ENCODE data around the gene FOXP1. TPM values are rescaled to one million over a fixed set of nuclear protein-coding genes. Genes with fewer than 3 reads are reported as not detected.

Gene FOXP1
- total RNA-seq, 2 experiments from 2014 or later: 493 to 508 TPM

DNA sequence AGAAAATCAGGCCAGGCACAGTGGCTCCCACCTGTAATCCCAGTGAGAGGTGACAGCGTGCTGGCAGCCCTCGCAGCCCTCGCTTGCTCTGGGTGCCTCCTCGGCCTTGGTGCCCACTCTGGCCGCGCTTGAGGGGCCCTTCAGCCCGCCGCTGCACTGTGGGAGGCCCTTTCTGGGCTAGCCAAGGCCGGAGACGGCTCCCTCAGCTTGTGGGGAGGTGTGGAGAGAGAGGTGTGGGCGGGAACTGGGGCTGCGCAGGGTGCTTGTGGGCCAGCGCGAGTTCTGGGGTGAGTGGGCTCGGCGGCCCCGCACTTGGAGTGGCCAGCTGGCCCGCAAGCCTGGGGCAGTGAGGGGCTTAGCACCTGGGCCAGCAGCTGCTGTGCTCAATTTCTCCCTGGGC lies 252.6 kb downstream of the FOXP1 start:
- Histone ChIP-seq H3K4me3 (ENCODE audit: low read length) (no peak overlapping the region), H3K27me3 (ENCODE audit: control insufficient read depth in 1 of 2, insufficient read depth in 2 of 2, low read length in 2 of 2) (no peaks in the 10 kb centered on the region), H3K4me1 (ENCODE audit: insufficient read depth, low read length) (no peaks in the 10 kb centered on the region), H3K36me3 (ENCODE audit: insufficient read depth, low read length) (peaks cover 28% of the 10 kb centered on the region), H3K9me3 (ENCODE audit: control insufficient read depth in 1 of 2, insufficient read depth in 1 of 2, low read length in 2 of 2) (peaks cover 0 to 9% of the 10 kb centered on the region in 2 experiments), H3K27ac (ENCODE audit: low read depth in 1 of 2, low read length in 2 of 2) (no peak overlapping the region)
- Mint-ChIP-seq H3K4me1 (ENCODE audit: low read depth) (peaks cover 47% of the 10 kb centered on the region), H3K4me3 (no peak overlapping the region), H3K27me3 (no peaks in the 10 kb centered on the region), H3K9me3 (no peaks in the 10 kb centered on the region), H3K36me3 (ENCODE audit: low read depth) (peaks cover 86% of the 10 kb centered on the region), H3K27ac (no peak overlapping the region)
- CTCF ChIA-PET: no interaction called here
- no peak for TF ChIP-seq CTCF (IDR thresholded peaks at IDR 0.05)
- no peak for ATAC-seq (ENCODE audit: poor library complexity)
- no peak for DNase-seq
- POLR2A ChIA-PET: no interaction called here
- intact Hi-C loops (cut with DNase I, micrococcal nuclease): no loop called here

DNA sequence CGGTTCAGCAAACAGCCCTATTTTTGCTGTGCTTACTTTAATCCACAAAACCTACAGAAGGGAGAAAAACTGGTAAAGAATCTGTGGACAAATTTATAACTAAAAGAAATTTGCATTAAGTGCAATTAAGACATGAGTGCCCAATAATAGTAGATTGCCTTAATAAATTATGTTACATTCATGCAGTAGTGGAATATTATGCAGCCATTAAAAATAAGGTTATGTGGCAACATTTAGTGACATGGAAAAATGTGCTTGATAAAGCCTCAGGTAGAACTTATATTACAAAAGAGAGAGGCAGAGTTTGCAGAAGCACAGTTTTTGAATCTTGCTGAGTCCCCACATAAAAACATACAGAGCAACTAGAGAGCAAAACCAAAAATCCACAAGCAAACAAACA lies 253.0 kb downstream of the FOXP1 start:
- peaks cover 0 to 9% of the 10 kb centered on the region in 2 experiments for H3K9me3 ChIP-seq (ENCODE audit: control insufficient read depth in 1 of 2, insufficient read depth in 1 of 2, low read length in 2 of 2)
- no peak overlapping the region for H3K27ac ChIP-seq (ENCODE audit: low read depth in 1 of 2, low read length in 2 of 2)
- DNase-seq (no peak), ATAC-seq (ENCODE audit: poor library complexity) (no peak)
- peaks cover 88% of the 10 kb centered on the region for H3K36me3 Mint-ChIP-seq (ENCODE audit: low read depth)
- CTCF ChIA-PET: no interaction called here
- H3K9me3 Mint-ChIP-seq: no peaks in the 10 kb centered on the region
- H3K4me1 Mint-ChIP-seq (ENCODE audit: low read depth): peaks cover 48% of the 10 kb centered on the region
- H3K27me3 Mint-ChIP-seq: no peaks in the 10 kb centered on the region
- H3K27ac Mint-ChIP-seq: no peak overlapping the region
- no peaks in the 10 kb centered on the region for H3K4me1 ChIP-seq (ENCODE audit: insufficient read depth, low read length)
- no peak overlapping the region for H3K4me3 Mint-ChIP-seq
- TF ChIP-seq CTCF (IDR thresholded peaks at IDR 0.05): no peak
- intact Hi-C loops (cut with DNase I, micrococcal nuclease): no loop called here
- peaks cover 28% of the 10 kb centered on the region for H3K36me3 ChIP-seq (ENCODE audit: insufficient read depth, low read length)
- no peak overlapping the region for H3K4me3 ChIP-seq (ENCODE audit: low read length)
- POLR2A ChIA-PET: no interaction called here
- no peaks in the 10 kb centered on the region for H3K27me3 ChIP-seq (ENCODE audit: control insufficient read depth in 1 of 2, insufficient read depth in 2 of 2, low read length in 2 of 2)

- H3K4me3 Mint-ChIP-seq: no peak overlapping the region
- no peaks in the 10 kb centered on the region for H3K27me3 Mint-ChIP-seq
- intact Hi-C loops (cut with DNase I, micrococcal nuclease): no loop called here
- ATAC-seq (ENCODE audit: poor library complexity) (no peak), DNase-seq (no peak)
- CTCF ChIA-PET: no interaction called here
- Histone ChIP-seq H3K27ac (ENCODE audit: low read depth in 1 of 2, low read length in 2 of 2) (no peak overlapping the region), H3K36me3 (ENCODE audit: insufficient read depth, low read length) (peaks cover 28% of the 10 kb centered on the region), H3K27me3 (ENCODE audit: control insufficient read depth in 1 of 2, insufficient read depth in 2 of 2, low read length in 2 of 2) (no peaks in the 10 kb centered on the region), H3K4me3 (ENCODE audit: low read length) (no peak overlapping the region), H3K9me3 (ENCODE audit: control insufficient read depth in 1 of 2, insufficient read depth in 1 of 2, low read length in 2 of 2) (peaks cover 0 to 10% of the 10 kb centered on the region in 2 experiments), H3K4me1 (ENCODE audit: insufficient read depth, low read length) (no peaks in the 10 kb centered on the region)
- TF ChIP-seq CTCF (IDR thresholded peaks at IDR 0.05): no peak
- H3K9me3 Mint-ChIP-seq: no peaks in the 10 kb centered on the region
- no peak overlapping the region for H3K27ac Mint-ChIP-seq
- peaks cover 44% of the 10 kb centered on the region for H3K4me1 Mint-ChIP-seq (ENCODE audit: low read depth)
- POLR2A ChIA-PET: no interaction called here
- H3K36me3 Mint-ChIP-seq (ENCODE audit: low read depth): peaks cover 83% of the 10 kb centered on the region
Measured at GRCh38 chr3:71329817-71330216, 253.7 kb downstream of the FOXP1 start.
